ENCODE results near the gene MAP4K4.

- TF ChIP-seq POLR2A (IDR thresholded peaks at IDR 0.05; ENCODE audit: low read length), result no peak
- TF ChIP-seq GATA1 (IDR thresholded peaks at IDR 0.05; ENCODE audit: low read depth, low read length), result no peak
Observed at GRCh38 chr2:101802329-101802728, 104.8 kb downstream of the MAP4K4 start.

All from erythroblast (primary cell).